ENCODE results near the gene EIF3L. TPM values are rescaled to one million over a fixed set of nuclear protein-coding genes. Genes with fewer than 3 reads are reported as not detected.

Gene EIF3L
- total and polyA plus RNA-seq, 2 donors (not counting 1 experiment from before 2014, with no cell fraction given) = 288 to 515 TPM

DNA sequence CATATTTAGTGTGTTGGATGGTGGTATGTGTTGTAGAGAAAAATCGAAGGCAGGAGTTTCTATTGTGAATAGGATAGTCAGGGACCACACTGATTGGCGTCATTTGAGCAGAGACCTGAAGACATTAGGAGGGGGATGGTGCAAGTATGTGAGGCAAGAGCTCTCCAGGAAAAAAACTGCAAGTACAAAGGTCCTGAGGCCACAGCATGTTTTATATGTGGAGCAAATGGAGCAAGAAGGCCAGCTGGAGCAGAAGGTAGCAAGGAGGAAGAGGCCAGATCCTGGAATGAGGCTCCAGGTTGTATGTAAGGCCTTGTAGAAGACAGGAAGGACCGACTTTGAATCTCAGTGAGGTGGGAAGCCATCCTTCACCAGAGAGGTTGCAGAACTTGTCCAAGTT, 42.7 kb downstream of the EIF3L start:
- Histone ChIP-seq H3K79me2 (ENCODE audit: control insufficient read depth, insufficient read depth, low read length) (no peaks in the 10 kb centered on the region), H2AFZ (ENCODE audit: low read length) (no peak overlapping the region), H3K4me3 (replicated peaks in 1 of 4; ENCODE audit: control extremely low read depth in 1 of 4, insufficient read depth in 1 of 4, low read depth in 3 of 4, low read length in 4 of 4) (no peak overlapping the region), H3K9me3 (ENCODE audit: control insufficient read depth, insufficient read depth, low read depth, low read length) (no peaks in the 10 kb centered on the region), H3K4me2 (ENCODE audit: extremely low read depth, insufficient read depth, low read length) (no peak overlapping the region), H4K20me1 (ENCODE audit: control insufficient read depth, extremely low read depth, insufficient read depth, low read length) (no peaks in the 10 kb centered on the region), H3K9ac (ENCODE audit: insufficient read depth, low read length) (no peak overlapping the region), H3K27me3 (ENCODE audit: control insufficient read depth, insufficient read depth, low read length) (no peaks in the 10 kb centered on the region), H3K4me1 (ENCODE audit: control insufficient read depth, extremely low read depth, insufficient read depth, low read length) (peaks cover 10% of the 10 kb centered on the region), H3K36me3 (ENCODE audit: control insufficient read depth, insufficient read depth, low read length) (peaks cover 6% of the 10 kb centered on the region), H3K27ac (ENCODE audit: insufficient read depth, low read length) (no peak overlapping the region)
- DNase-seq (ENCODE audit: low read depth in 2 of 2) = no peak
- no peak for TF ChIP-seq CTCF (conservative IDR thresholded peaks at IDR 0.05 in 1 of 2, IDR thresholded peaks at IDR 0.05 in 1 of 2; ENCODE audit: low read depth in 1 of 2, low read length in 2 of 2)
- no peak for TF ChIP-seq EZH2 (IDR thresholded peaks at IDR 0.05; ENCODE audit: low read length, missing control alignments)

- H3K4me3 ChIP-seq (replicated peaks in 1 of 4; ENCODE audit: control extremely low read depth in 1 of 4, insufficient read depth in 1 of 4, low read depth in 3 of 4, low read length in 4 of 4) = no peak overlapping the region
- H3K79me2 ChIP-seq (ENCODE audit: control insufficient read depth, insufficient read depth, low read length) = no peaks in the 10 kb centered on the region
- TF ChIP-seq EZH2 (IDR thresholded peaks at IDR 0.05; ENCODE audit: low read length, missing control alignments) (no peak), CTCF (conservative IDR thresholded peaks at IDR 0.05 in 1 of 2, IDR thresholded peaks at IDR 0.05 in 1 of 2; ENCODE audit: low read depth in 1 of 2, low read length in 2 of 2) (no peak)
- H3K27me3 ChIP-seq (ENCODE audit: control insufficient read depth, insufficient read depth, low read length) = no peaks in the 10 kb centered on the region
- H3K9ac ChIP-seq (ENCODE audit: insufficient read depth, low read length) = no peak overlapping the region
- no peaks in the 10 kb centered on the region for H3K9me3 ChIP-seq (ENCODE audit: control insufficient read depth, insufficient read depth, low read depth, low read length)
- no peaks in the 10 kb centered on the region for H4K20me1 ChIP-seq (ENCODE audit: control insufficient read depth, extremely low read depth, insufficient read depth, low read length)
- peaks cover 8% of the 10 kb centered on the region for H3K4me1 ChIP-seq (ENCODE audit: control insufficient read depth, extremely low read depth, insufficient read depth, low read length)
- DNase-seq (ENCODE audit: low read depth in 2 of 2) = peak in 1 of 2 donors; percentile 64
- no peak overlapping the region for H2AFZ ChIP-seq (ENCODE audit: low read length)
- no peak overlapping the region for H3K4me2 ChIP-seq (ENCODE audit: extremely low read depth, insufficient read depth, low read length)
- no peak overlapping the region for H3K27ac ChIP-seq (ENCODE audit: insufficient read depth, low read length)
- H3K36me3 ChIP-seq (ENCODE audit: control insufficient read depth, insufficient read depth, low read length) = peaks cover 6% of the 10 kb centered on the region
These were observed 43.5 kb downstream of the EIF3L start for GRCh38 chr22:37892566-37893335.

GRCh38 chr22:37893583-37893983, 44.4 kb downstream of the EIF3L start:
- Histone ChIP-seq H2AFZ (ENCODE audit: low read length) (no peak overlapping the region), H3K79me2 (ENCODE audit: control insufficient read depth, insufficient read depth, low read length) (no peaks in the 10 kb centered on the region), H3K4me2 (ENCODE audit: extremely low read depth, insufficient read depth, low read length) (no peak overlapping the region), H3K4me1 (ENCODE audit: control insufficient read depth, extremely low read depth, insufficient read depth, low read length) (peaks cover 2% of the 10 kb centered on the region), H3K9ac (ENCODE audit: insufficient read depth, low read length) (no peak overlapping the region), H3K4me3 (replicated peaks in 1 of 4; ENCODE audit: control extremely low read depth in 1 of 4, insufficient read depth in 1 of 4, low read depth in 3 of 4, low read length in 4 of 4) (no peak overlapping the region), H4K20me1 (ENCODE audit: control insufficient read depth, extremely low read depth, insufficient read depth, low read length) (no peaks in the 10 kb centered on the region), H3K27ac (ENCODE audit: insufficient read depth, low read length) (no peak overlapping the region), H3K9me3 (ENCODE audit: control insufficient read depth, insufficient read depth, low read depth, low read length) (no peaks in the 10 kb centered on the region), H3K27me3 (ENCODE audit: control insufficient read depth, insufficient read depth, low read length) (no peaks in the 10 kb centered on the region), H3K36me3 (ENCODE audit: control insufficient read depth, insufficient read depth, low read length) (peaks cover 6% of the 10 kb centered on the region)
- DNase-seq (ENCODE audit: low read depth in 2 of 2) = no peak
- no peak for TF ChIP-seq EZH2 (IDR thresholded peaks at IDR 0.05; ENCODE audit: low read length, missing control alignments)
- no peak for TF ChIP-seq CTCF (conservative IDR thresholded peaks at IDR 0.05 in 1 of 2, IDR thresholded peaks at IDR 0.05 in 1 of 2; ENCODE audit: low read depth in 1 of 2, low read length in 2 of 2)
